Parathyroid adenoma (tissue), 2 donors: ENCODE data around the gene DLL3.

ENCODE experiments used
- H2AFZ ChIP-seq: fragments of 300-600 bp; sonication (generic); one replicate; pipeline ENCODE4 v1.7.0; 2017; ENCODE audit warnings: antibody characterized with exemption, mild to moderate bottlenecking
- H3K27ac ChIP-seq: fragments of 300-600 bp; sonication (generic); one replicate; pipeline ENCODE4 v1.7.0; 2017
- H3K27me3 ChIP-seq: fragments of 300-600 bp; sonication (generic); one replicate; pipeline ENCODE4 v1.7.0; 2017; ENCODE audit warnings: low read length; ENCODE audit not compliant: control insufficient read depth, insufficient read depth
- H3K36me3 ChIP-seq: fragments of 300-600 bp; sonication (generic); one replicate; pipeline ENCODE4 v1.7.0; 2017; ENCODE audit warnings: low read length; ENCODE audit not compliant: control insufficient read depth, insufficient read depth
- H3K4me1 ChIP-seq: fragments of 300-600 bp; sonication (generic); one replicate; pipeline ENCODE4 v1.7.0; 2017; ENCODE audit warnings: control low read depth
- H3K4me2 ChIP-seq: fragments of 300-600 bp; sonication (generic); one replicate; pipeline ENCODE4 v1.7.0; 2017; ENCODE audit warnings: low read length
- H3K4me3 ChIP-seq: fragments of 300-600 bp; sonication (generic); one replicate; pipeline ENCODE4 v1.7.0; 2017; ENCODE audit warnings: low read depth, low read length
- H3K79me2 ChIP-seq: fragments of 300-600 bp; sonication (generic); one replicate; pipeline ENCODE4 v1.7.0; 2017; ENCODE audit warnings: control low read depth
- H3K9ac ChIP-seq: fragments of 300-600 bp; sonication (generic); one replicate; pipeline ENCODE4 v1.7.0; 2017; ENCODE audit warnings: mild to moderate bottlenecking
- H3K9me3 ChIP-seq: fragments of 300-600 bp; sonication (generic); one replicate; pipeline ENCODE4 v1.7.0; 2017; ENCODE audit warnings: low read length; ENCODE audit not compliant: control insufficient read depth
- TF ChIP-seq, protein P1 (sequence below): fragments of 300-600 bp; sonication (generic); IDR thresholded peaks from one replicate; pipeline ENCODE4 v1.7.0; 2017; ENCODE audit warnings: antibody characterized with exemption, mild to moderate bottlenecking
- donor health status: primary hyperparathyroidism.

The DLL3 gene

DNA sequence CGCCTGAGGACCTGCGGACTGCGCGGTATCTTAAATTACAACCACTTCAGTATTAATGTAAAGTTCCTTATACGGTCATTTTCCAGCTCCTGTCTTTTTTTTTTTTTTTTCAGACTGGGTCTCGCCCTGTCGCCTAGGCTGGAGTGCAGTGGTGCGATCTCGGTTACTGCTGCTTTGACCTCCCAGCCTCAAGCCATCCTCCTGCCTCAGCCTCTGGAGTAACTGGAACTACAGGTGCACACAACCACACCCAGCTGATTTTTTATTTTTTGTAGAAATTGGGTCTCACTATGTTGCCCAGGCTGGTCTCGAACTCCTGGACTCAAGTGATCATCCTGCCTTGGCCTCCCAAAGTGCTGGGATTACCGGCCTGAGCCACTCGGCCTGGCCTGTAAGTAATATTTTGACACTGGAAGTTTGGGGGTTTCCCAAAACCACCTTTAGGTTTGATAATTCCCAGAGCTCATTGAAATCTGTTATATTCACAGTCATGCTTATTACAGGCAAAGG is 34.3 kb downstream of the DLL3 start:
- peak overlapping the region; percentile 81 for H2AFZ ChIP-seq
- no peaks in the 10 kb centered on the region for H3K9me3 ChIP-seq
- no peak overlapping the region for H3K9ac ChIP-seq
- peaks cover 27% of the 10 kb centered on the region for H3K79me2 ChIP-seq
- H3K4me2 ChIP-seq = peak overlapping the region; percentile 85
- H3K4me1 ChIP-seq = peaks cover 5% of the 10 kb centered on the region
- TF ChIP-seq, protein P1, sequence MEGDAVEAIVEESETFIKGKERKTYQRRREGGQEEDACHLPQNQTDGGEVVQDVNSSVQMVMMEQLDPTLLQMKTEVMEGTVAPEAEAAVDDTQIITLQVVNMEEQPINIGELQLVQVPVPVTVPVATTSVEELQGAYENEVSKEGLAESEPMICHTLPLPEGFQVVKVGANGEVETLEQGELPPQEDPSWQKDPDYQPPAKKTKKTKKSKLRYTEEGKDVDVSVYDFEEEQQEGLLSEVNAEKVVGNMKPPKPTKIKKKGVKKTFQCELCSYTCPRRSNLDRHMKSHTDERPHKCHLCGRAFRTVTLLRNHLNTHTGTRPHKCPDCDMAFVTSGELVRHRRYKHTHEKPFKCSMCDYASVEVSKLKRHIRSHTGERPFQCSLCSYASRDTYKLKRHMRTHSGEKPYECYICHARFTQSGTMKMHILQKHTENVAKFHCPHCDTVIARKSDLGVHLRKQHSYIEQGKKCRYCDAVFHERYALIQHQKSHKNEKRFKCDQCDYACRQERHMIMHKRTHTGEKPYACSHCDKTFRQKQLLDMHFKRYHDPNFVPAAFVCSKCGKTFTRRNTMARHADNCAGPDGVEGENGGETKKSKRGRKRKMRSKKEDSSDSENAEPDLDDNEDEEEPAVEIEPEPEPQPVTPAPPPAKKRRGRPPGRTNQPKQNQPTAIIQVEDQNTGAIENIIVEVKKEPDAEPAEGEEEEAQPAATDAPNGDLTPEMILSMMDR = no peak
- H3K4me3 ChIP-seq = peak overlapping the region; percentile 92
- H3K27me3 ChIP-seq = no peaks in the 10 kb centered on the region
- peak overlapping the region; percentile 50 for H3K27ac ChIP-seq
- no peaks in the 10 kb centered on the region for H3K36me3 ChIP-seq

DNA sequence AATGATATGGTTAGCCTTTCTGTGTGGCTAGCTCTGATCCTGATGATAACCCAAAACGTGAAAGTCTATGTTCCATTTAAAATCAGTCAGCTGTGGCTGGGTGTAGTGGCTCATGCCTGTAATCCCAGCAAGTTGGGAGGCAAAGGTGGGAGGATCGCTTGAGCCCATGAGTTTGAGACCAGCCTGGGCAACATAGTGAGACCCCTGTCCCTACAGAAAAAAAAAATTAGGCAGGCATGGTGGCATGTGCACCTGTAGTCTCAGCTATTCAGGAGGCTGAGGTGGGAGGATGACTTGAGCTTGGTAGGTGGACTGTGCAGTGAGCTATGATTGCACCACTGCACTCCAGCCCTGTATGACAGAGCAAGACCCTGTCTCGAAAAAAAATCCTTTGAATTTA is 35.0 kb downstream of the DLL3 start:
- Histone ChIP-seq H3K4me2 (no peak overlapping the region), H3K4me3 (no peak overlapping the region), H3K9me3 (no peaks in the 10 kb centered on the region), H3K27me3 (no peaks in the 10 kb centered on the region), H3K27ac (no peak overlapping the region), H3K4me1 (peaks cover 9% of the 10 kb centered on the region), H3K79me2 (peaks cover 27% of the 10 kb centered on the region), H3K9ac (no peak overlapping the region), H2AFZ (no peak overlapping the region), H3K36me3 (no peaks in the 10 kb centered on the region)
- TF ChIP-seq, protein P1 = no peak

DNA sequence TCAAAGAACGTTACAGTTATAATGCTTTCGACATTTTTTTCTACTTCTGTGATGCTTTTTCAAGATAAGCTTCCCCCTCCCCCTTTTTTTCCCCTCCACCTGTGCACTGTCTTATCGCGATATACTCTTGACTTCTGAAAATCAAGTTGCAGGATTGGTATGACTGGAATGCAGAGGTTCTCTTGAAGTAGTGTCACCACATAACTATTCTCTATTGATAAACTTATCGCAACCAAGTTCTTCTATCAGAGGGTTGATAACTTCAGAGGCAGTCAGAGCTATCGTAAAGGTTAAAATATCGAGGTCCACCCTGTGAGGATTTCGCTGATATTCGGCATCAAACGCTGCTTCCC is 40.4 kb downstream of the DLL3 start:
- Histone ChIP-seq H3K4me2 (peak overlapping the region; percentile 81), H3K27ac (peak overlapping the region; percentile 83), H3K4me3 (peak overlapping the region; percentile 82), H3K4me1 (peaks cover 6% of the 10 kb centered on the region), H3K27me3 (no peaks in the 10 kb centered on the region), H2AFZ (peak overlapping the region; percentile 77), H3K9me3 (no peaks in the 10 kb centered on the region), H3K79me2 (peaks cover 11% of the 10 kb centered on the region), H3K36me3 (no peaks in the 10 kb centered on the region), H3K9ac (no peak overlapping the region)
- TF ChIP-seq, protein P1 = no peak

DNA sequence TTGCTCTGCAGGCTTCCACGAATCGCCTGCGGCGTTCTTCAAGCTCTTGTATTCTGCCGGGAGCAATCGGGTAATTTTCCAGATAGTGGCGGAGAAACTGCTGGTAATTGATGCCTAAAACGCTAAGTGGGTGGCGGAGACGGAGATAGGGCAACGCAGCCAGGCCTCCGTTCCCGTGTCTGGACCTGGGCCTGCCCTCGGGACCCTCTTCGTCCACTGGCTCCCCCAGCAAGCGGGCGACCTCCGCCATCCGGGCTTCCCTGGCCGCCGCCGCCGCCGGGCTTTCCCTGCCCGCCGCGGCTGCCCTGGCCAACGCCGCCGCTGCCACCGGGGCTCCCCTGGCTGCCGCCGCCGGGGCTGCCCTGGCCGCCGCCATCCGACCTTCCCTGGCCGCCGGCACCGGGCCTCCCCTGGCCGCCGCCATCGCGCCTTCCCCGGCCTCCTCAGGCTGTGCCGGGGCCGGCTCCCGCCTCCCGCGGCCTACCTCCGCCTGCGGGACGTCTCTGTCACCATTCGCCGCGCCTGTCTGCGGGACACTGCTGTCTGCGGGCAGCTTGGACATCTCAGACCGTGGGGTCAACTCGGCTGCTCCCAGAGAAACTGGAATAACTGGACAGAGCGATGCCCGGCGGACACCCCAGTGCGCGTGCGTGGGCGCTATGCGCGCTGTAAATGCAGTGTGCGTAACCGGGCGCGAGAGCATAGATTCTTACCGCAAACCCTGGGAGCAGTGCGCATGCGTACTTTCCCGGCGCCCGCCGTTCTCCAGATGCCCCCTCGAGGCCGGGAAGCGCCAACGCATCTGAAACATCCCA is 41.0 kb downstream of the DLL3 start, which contains the start of gene EID2:
Gene EID2, minus strand, starts transcription at position 644 of the 815 bp plus-strand sequence. Its CDS starts 82 bp downstream, at position 562.
- peak within 1 kb of the TSS; percentile 81 for H3K4me2 ChIP-seq
- no peak within 1 kb of the TSS for H3K9ac ChIP-seq
- no peaks in the 10 kb centered on the region for H3K27me3 ChIP-seq
- H3K4me3 ChIP-seq = peak within 1 kb of the TSS; percentile 83
- peaks cover 6% of the 10 kb centered on the region for H3K4me1 ChIP-seq
- TF ChIP-seq, protein P1 = peak; percentile 89
- H2AFZ ChIP-seq = peak within 1 kb of the TSS; percentile 78
- no peaks in the 10 kb centered on the region for H3K36me3 ChIP-seq
- H3K27ac ChIP-seq = peak within 1 kb of the TSS; percentile 83
- H3K9me3 ChIP-seq = no peaks in the 10 kb centered on the region
- H3K79me2 ChIP-seq = peaks cover 5% of the 10 kb centered on the region
